IPS DF 6.9 (cell line): Measurements from ENCODE around the gene PLAU.
"Not testable (repeated sequence)": the region's sequence is repeated elsewhere in the genome, so short reads cannot be mapped to it uniquely, and the experiment has no call there.

Experiments
- DNase-seq: peaks from one replicate; pipeline ENCODE4 v3.0.0-alpha.2; 2013; ENCODE audit warnings: low read depth, low spot score
- H3K27ac ChIP-seq: one replicate; pipeline ENCODE4 v1.5.1; 2013; ENCODE audit warnings: low read length, control low read depth
- H3K27me3 ChIP-seq: 2 replicates; pipeline ENCODE4 v1.6.1; 2013; ENCODE audit warnings: mild to moderate bottlenecking, low read length; ENCODE audit not compliant: control insufficient read depth, insufficient read depth
- H3K36me3 ChIP-seq: 2 replicates; pipeline ENCODE4 v1.6.1; 2013; ENCODE audit warnings: low read length; ENCODE audit not compliant: control insufficient read depth, insufficient read depth
- H3K4me1 ChIP-seq: 2 replicates; pipeline ENCODE4 v1.6.1; 2013; ENCODE audit warnings: low read length; ENCODE audit not compliant: control insufficient read depth, insufficient read depth
- H3K4me3 ChIP-seq: 2 replicates; pipeline ENCODE4 v1.5.1; 2013; ENCODE audit warnings: mild to moderate bottlenecking, low read length
- H3K9me3 ChIP-seq: 2 replicates; pipeline ENCODE4 v1.6.1; 2013; ENCODE audit warnings: low read length, inconsistent platforms; ENCODE audit not compliant: control insufficient read depth, insufficient read depth
- WGBS: extraction: QIAGEN DNeasy Blood & Tissue Kit; methylation state at CpG from one replicate; pipeline ENCODE4 v1.1.7; 2013; ENCODE audit warnings: mixed read lengths, missing lambda C conversion rate; ENCODE audit not compliant: insufficient read length, insufficient coverage; 5-methylcytosine and 5-hydroxymethylcytosine counted together

PLAU gene

DNA sequence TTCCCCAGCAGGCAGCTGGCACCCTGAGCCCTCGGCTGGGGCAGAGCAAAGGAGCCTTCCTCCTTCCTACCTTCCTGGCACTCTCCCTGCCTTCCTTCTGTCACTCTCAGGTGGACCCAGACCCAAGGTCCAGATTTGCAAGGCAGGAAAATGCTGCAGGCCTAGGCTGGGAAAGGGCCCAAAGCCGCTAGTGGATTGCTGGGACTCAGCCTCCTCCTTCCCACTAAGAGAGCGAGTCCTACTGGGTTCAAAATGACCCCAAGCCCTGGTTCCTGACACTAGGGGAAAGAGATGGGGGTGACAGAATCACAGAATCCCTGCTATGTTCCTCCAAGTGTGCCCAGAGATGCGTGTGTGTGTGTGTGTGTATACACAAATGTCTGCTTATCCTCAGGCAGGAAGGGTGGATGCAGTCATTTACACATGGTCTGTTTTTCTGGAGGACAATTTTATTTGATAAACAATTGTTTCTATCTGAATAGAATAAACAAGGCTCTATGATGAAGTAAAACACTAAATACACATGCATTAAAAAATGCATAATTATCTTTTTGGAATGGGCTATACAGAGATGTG is 1.3 kb upstream of the PLAU start:
- no peaks in the 10 kb centered on the region for H3K36me3 ChIP-seq
- peaks cover 4% of the 10 kb centered on the region for H3K27me3 ChIP-seq
- no peak overlapping the region for H3K4me3 ChIP-seq
- no CpG with 5 or more reads among the region's 4 CpGs for WGBS
- H3K9me3 ChIP-seq, result no peaks in the 10 kb centered on the region
- no peak overlapping the region for H3K27ac ChIP-seq
- DNase-seq, result no peak
- H3K4me1 ChIP-seq, result peaks cover 14% of the 10 kb centered on the region; the same call in 1 of the 2 replicates

DNA sequence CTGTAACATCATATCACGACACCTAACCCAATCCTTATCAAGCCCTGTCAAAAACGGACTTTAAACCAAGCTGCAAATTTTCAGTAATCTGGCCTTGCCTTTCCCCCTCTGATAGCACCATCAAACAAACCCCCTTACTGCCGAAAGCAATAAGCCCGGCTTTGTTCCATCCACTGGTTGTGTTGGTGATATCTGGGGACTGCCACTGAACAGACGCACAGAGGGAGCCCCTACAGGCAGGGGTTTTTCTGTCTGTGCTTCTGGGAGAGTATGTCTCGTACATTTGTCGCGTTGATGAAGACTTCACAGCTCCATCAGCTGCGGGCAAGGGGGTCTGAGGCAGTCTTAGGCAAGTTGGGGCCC is 550 bp upstream of the PLAU start:
- Histone ChIP-seq H3K9me3 (no peaks in the 10 kb centered on the region), H3K4me3 (peak overlapping the region; percentile 75; the same call in 1 of the 2 replicates), H3K36me3 (no peaks in the 10 kb centered on the region), H3K27ac (no peak overlapping the region), H3K4me1 (peaks cover 15% of the 10 kb centered on the region; the same call in 1 of the 2 replicates), H3K27me3 (peaks cover 4% of the 10 kb centered on the region)
- DNase-seq, result no peak
- WGBS, result no CpG with 5 or more reads among the region's 9 CpGs

DNA sequence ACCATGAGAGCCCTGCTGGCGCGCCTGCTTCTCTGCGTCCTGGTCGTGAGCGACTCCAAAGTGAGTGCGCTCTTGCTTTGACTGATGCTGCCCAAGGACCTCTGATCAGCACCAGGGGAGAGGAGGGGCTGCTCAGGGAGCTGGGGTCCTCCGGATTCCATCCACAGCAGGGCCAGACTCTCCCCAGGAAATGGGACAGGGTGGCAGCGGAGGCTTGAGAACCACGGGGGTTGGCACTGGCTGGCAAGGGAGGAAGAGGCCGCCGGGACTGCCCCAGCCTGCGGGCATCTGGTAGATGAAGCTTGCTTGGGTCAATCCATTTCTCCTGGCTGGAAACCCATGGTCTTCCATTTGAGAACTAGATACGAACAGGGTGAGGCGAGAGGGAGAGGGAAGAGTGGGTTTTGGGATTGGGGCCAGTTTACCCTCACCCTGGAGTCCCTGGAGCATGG is 647 bp downstream of the PLAU start:
- H3K27ac ChIP-seq, result no peak overlapping the region
- no CpG with 5 or more reads among the region's 14 CpGs for WGBS
- H3K4me3 ChIP-seq, result peak overlapping the region; percentile 75; the same call in 1 of the 2 replicates
- H3K9me3 ChIP-seq, result no peaks in the 10 kb centered on the region
- H3K36me3 ChIP-seq, result peaks cover 1% of the 10 kb centered on the region; the same call in 1 of the 2 replicates
- peaks cover 13% of the 10 kb centered on the region; the same call in 1 of the 2 replicates for H3K4me1 ChIP-seq
- peaks cover 4% of the 10 kb centered on the region for H3K27me3 ChIP-seq
- no peak for DNase-seq

DNA sequence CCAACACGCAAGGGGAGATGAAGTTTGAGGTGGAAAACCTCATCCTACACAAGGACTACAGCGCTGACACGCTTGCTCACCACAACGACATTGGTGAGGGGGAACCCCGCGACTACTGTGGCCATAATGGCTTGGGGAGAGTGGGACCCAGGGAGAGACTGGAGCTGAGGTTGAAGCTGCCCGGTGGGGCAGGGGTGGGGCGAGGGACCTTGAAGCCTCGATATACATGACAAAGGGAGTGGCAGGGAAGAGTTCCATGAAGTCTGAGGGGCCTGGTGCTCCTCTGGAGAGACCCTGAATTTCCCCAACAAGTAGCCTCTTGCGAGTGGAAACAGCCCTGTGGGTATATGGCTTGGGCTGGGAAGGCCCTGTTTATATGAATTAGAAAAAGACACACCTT is 3.1 kb downstream of the PLAU start:
- Histone ChIP-seq H3K27ac (no peak overlapping the region), H3K4me1 (peaks cover 10% of the 10 kb centered on the region; the same call in 1 of the 2 replicates), H3K36me3 (peaks cover 4% of the 10 kb centered on the region; the same call in 1 of the 2 replicates), H3K27me3 (peaks cover 4% of the 10 kb centered on the region), H3K9me3 (no peaks in the 10 kb centered on the region), H3K4me3 (no peak overlapping the region)
- no CpG with 5 or more reads among the region's 10 CpGs for WGBS
- no peak for DNase-seq

DNA sequence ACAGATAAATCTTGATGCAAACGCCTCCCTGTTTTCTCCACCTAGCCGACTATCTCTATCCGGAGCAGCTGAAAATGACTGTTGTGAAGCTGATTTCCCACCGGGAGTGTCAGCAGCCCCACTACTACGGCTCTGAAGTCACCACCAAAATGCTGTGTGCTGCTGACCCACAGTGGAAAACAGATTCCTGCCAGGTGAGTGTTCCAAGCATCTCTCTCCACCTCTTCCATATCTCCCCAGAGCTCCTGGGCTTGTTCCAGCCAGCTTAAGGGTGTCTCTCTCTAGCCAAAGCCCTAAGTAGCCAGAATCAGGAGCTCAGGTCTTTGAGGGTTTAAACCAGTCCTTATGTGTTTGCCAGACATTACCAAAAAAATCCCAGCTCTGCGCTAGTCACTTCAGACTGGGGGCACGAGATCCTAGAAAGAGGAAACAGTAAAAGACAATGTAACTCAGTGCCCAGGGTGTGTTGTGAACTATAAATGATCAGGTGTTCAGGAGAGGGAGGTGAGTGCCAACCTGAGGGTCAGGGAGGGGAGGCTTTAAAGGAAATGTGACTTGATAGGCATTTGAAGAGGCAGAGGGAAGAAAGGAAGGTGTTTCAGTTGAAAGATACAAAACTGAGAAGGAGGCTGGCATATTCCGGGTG is 4.4 kb downstream of the PLAU start:
- Histone ChIP-seq H3K27ac (no peak overlapping the region), H3K4me1 (peaks cover 10% of the 10 kb centered on the region; the same call in 1 of the 2 replicates)
- WGBS, result no CpG with 5 or more reads among the region's 8 CpGs

DNA sequence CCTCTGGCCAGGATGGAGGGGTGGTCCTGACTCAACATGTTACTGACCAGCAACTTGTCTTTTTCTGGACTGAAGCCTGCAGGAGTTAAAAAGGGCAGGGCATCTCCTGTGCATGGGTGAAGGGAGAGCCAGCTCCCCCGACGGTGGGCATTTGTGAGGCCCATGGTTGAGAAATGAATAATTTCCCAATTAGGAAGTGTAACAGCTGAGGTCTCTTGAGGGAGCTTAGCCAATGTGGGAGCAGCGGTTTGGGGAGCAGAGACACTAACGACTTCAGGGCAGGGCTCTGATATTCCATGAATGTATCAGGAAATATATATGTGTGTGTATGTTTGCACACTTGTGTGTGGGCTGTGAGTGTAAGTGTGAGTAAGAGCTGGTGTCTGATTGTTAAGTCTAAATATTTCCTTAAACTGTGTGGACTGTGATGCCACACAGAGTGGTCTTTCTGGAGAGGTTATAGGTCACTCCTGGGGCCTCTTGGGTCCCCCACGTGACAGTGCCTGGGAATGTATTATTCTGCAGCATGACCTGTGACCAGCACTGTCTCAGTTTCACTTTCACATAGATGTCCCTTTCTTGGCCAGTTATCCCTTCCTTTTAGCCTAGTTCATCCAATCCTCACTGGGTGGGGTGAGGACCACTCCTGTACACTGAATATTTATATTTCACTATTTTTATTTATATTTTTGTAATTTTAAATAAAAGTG is 6.0 kb downstream of the PLAU start:
- no CpG with 5 or more reads among the region's 5 CpGs for WGBS
- Histone ChIP-seq H3K27ac (no peak overlapping the region), H3K27me3 (peaks cover 2% of the 10 kb centered on the region), H3K4me1 (peaks cover 7% of the 10 kb centered on the region; the same call in 1 of the 2 replicates), H3K36me3 (peaks cover 4% of the 10 kb centered on the region; the same call in 1 of the 2 replicates), H3K4me3 (no peak overlapping the region), H3K9me3 (no peaks in the 10 kb centered on the region)
- DNase-seq, result no peak

More for the DNA sequence above, 4.4 kb downstream of the PLAU start:
- H3K36me3 ChIP-seq, result peaks cover 4% of the 10 kb centered on the region; the same call in 1 of the 2 replicates
- H3K4me3 ChIP-seq, result no peak overlapping the region
- no peak for DNase-seq
- H3K27me3 ChIP-seq, result peaks cover 4% of the 10 kb centered on the region
- no peaks in the 10 kb centered on the region for H3K9me3 ChIP-seq

DNA sequence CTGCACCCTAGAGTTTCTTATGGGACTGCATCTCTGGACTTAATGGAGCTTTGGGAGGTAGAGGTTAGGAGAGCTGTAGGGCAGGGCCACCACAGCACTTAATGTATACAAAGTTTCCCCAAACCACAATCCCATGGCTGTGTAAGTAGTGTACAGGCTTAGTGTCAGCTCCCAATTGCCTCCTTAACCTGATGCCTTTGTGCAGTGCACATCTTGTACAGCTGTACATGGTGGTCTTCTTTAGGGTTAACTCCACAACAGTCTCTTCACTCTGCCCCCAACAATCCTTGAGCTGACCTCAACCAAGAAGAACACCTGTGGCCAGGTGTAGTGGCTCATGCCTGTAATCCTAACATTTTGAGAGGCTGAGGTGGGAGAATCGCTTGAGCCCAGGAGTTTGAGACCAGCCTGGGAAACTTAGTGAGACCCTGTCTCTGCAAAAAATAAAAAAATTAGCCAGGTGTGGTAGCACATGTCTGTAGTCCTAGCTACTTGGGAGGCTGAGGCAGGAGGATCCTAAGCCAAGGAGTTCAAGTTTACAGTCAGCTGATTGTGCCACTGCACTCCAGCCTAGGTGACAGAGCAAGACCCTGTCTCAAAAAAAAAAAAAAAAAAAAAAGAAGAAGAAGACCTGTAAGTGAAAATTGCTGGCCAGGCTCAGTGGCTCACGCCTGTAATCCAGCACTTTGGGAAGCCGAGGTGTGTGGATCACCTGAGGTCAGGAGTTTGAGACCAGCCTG is 6.8 kb downstream of the PLAU start:
- no peak overlapping the region for H3K4me3 ChIP-seq
- DNase-seq, result no peak
- peaks cover 5% of the 10 kb centered on the region; the same call in 1 of the 2 replicates for H3K4me1 ChIP-seq
- H3K36me3 ChIP-seq, result peaks cover 4% of the 10 kb centered on the region; the same call in 1 of the 2 replicates
- no peaks in the 10 kb centered on the region for H3K27me3 ChIP-seq
- H3K27ac ChIP-seq, result no peak overlapping the region
- no CpG with 5 or more reads among the region's 3 CpGs for WGBS
- no peaks in the 10 kb centered on the region for H3K9me3 ChIP-seq

DNA sequence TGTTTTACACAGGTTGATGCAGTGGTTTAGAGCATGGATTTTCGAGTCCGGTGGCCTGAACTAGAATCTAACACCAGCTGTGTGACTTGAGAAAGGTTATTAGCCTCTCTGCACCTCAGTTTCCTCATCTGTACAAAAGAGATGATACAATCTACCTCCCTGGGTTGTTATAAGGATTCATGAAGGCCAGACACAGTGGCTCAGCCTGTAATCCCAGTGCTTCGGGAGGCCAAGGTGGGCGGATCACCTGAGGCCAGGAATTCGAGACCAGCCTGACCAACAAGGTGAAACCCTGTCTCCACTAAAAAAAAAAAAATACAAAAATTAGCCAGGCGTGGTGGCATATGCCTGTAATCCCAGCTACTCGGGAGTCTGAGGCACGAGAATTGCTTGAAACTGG is 8.5 kb downstream of the PLAU start:
- WGBS, result no CpG with 5 or more reads among the region's 8 CpGs
- not testable (repeated sequence) for H3K9me3 ChIP-seq, H3K4me1 ChIP-seq, H3K4me3 ChIP-seq, H3K27ac ChIP-seq, H3K27me3 ChIP-seq, DNase-seq, H3K36me3 ChIP-seq

DNA sequence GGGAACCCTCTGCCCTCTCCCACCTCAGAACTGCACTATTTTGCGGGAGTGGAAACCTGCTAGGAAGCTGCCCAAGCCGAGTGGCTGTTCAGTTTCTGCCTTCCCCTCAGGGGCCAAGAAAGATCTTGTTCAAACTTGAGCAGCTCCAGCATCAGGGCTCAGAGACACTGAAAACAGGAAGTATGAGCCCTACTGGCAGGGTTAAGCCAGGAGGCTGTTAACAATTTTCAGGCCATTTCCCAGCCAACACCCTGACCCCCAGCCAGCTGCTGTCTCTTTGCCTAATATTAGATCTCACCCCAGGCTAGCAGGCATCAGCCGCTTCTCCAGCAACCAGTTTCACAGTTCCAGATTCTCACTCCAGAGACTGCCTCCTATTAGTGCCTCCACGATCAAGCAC is 9.2 kb downstream of the PLAU start:
- peaks cover 4% of the 10 kb centered on the region; the same call in 1 of the 2 replicates for H3K36me3 ChIP-seq
- no peaks in the 10 kb centered on the region for H3K9me3 ChIP-seq
- DNase-seq, result no peak
- H3K27me3 ChIP-seq, result no peaks in the 10 kb centered on the region
- no peak overlapping the region for H3K27ac ChIP-seq
- WGBS, result no CpG with 5 or more reads among the region's 4 CpGs
- H3K4me1 ChIP-seq, result peaks cover 2% of the 10 kb centered on the region; the same call in 1 of the 2 replicates
- H3K4me3 ChIP-seq, result no peak overlapping the region
